ENCODE data around the gene ZNF511.

DNA sequence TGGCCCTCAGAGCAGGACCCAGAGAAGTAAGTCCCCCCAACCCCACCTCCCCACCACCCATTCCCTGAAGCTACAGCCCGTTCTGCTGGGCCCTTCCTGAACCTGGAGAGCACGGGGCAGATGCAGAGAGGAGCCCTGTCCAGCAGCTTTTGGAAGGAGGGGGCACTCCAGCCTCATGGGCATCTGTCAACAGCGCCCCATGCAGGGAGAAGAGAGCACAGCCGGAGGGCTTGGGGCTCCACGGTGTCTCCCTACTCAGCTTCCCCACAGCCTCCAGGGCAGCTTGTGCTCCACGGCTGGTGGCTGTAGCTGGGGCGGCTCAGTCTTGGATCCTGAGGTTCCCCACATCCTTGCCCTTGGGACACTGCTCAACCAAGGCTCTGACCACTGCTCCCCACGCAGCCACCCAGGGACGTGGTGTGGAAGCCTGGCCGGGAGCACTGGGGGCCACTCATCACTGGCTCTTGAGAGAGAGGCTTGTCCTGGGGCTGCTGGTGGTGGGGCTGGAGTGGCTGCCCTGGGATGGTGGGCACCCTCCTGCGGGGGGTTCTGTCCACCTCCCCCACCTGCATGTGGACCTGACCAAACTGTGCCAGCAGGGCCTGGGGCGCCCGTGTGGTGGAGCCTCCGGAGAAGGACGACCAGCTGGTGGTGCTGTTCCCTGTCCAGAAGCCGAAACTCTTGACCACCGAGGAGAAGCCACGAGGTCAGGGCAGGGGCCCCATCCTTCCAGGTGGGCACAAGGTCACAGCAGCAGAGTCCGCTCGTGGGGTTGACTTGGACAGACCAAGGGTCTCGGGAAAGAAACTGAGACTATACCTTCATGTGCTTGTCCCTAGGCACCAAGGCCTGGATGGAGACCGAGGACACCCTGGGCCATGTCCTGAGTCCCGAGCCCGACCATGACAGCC, 42.9 kb downstream of the ZNF511 start:
- TF ChIP-seq, protein P1, sequence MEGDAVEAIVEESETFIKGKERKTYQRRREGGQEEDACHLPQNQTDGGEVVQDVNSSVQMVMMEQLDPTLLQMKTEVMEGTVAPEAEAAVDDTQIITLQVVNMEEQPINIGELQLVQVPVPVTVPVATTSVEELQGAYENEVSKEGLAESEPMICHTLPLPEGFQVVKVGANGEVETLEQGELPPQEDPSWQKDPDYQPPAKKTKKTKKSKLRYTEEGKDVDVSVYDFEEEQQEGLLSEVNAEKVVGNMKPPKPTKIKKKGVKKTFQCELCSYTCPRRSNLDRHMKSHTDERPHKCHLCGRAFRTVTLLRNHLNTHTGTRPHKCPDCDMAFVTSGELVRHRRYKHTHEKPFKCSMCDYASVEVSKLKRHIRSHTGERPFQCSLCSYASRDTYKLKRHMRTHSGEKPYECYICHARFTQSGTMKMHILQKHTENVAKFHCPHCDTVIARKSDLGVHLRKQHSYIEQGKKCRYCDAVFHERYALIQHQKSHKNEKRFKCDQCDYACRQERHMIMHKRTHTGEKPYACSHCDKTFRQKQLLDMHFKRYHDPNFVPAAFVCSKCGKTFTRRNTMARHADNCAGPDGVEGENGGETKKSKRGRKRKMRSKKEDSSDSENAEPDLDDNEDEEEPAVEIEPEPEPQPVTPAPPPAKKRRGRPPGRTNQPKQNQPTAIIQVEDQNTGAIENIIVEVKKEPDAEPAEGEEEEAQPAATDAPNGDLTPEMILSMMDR (IDR thresholded peaks at IDR 0.05), result no peak
- TF ChIP-seq POLR2A (IDR thresholded peaks at IDR 0.05), result no peak
